GM23338 (cell line): Measurements from ENCODE around the gene SNAP25. TPM values are rescaled to one million over a fixed set of nuclear protein-coding genes. Genes with fewer than 3 reads are reported as not detected.

Experiments
- ATAC-seq: fragments of 200-7000 bp; cut with Tn5 transposase; 3 replicates; pipeline ENCODE4 v1.9.1; 2020
- DNase-seq: peaks from one replicate; pipeline ENCODE4 v3.0.0-alpha.2; 2015; ENCODE audit warnings: low spot score
- H2AFZ ChIP-seq: fragments of 200-600 bp; sonication (generic); 2 replicates; pipeline ENCODE4 v1.8.0; 2016; ENCODE audit warnings: antibody characterized with exemption, mild to moderate bottlenecking, moderate library complexity
- H3F3A ChIP-seq: fragments of 200-600 bp; sonication (generic); replicated peaks from 2 replicates; pipeline ENCODE4 v1.8.0; 2017; ENCODE audit warnings: antibody characterized with exemption, mixed run types, low read depth
- H3K27ac ChIP-seq: fragments of 200-600 bp; sonication (generic); 2 replicates; pipeline ENCODE4 v1.6.1; 2016; ENCODE audit warnings: low read depth
- H3K27me3 ChIP-seq: fragments of 200-600 bp; sonication (generic); 2 replicates; pipeline ENCODE4 v1.8.0; 2016; ENCODE audit warnings: mild to moderate bottlenecking, mixed run types, moderate library complexity; ENCODE audit not compliant: insufficient read depth
- H3K36me3 ChIP-seq: fragments of 200-600 bp; sonication (generic); 2 replicates; pipeline ENCODE4 v1.8.0; 2016; ENCODE audit warnings: mild to moderate bottlenecking; ENCODE audit not compliant: insufficient read depth
- H3K4me1 ChIP-seq: fragments of 200-600 bp; sonication (generic); 2 replicates; pipeline ENCODE4 v1.8.0; 2016; ENCODE audit warnings: mild to moderate bottlenecking, moderate library complexity; ENCODE audit not compliant: insufficient read depth
- H3K4me2 ChIP-seq: fragments of 200-600 bp; sonication (generic); 2 replicates; pipeline ENCODE4 v1.7.1; 2017; ENCODE audit warnings: mixed run types
- H3K4me3 ChIP-seq: fragments of 200-600 bp; sonication (generic); 2 replicates; pipeline ENCODE4 v1.6.1; 2016; ENCODE audit warnings: mixed run types
- H3K79me2 ChIP-seq: fragments of 200-600 bp; sonication (generic); replicated peaks from 2 replicates; pipeline ENCODE4 v1.8.0; 2017; ENCODE audit warnings: mild to moderate bottlenecking; ENCODE audit not compliant: insufficient read depth
- H3K9me2 ChIP-seq: fragments of 200-600 bp; sonication (generic); 2 replicates; pipeline ENCODE4 v1.8.0; 2017; ENCODE audit not compliant: insufficient read depth
- H4K20me1 ChIP-seq: fragments of 200-600 bp; sonication (generic); replicated peaks from 2 replicates; pipeline ENCODE4 v1.8.0; 2017; ENCODE audit warnings: mild to moderate bottlenecking; ENCODE audit not compliant: insufficient read depth
- H3K27ac Mint-ChIP-seq: 2 replicates; pipeline ENCODE4 v1.8.0; 2020; ENCODE audit warnings: inconsistent platforms, mild to moderate bottlenecking, moderate library complexity, mixed read lengths
- H3K27me3 Mint-ChIP-seq: 3 replicates; pipeline ENCODE4 v1.8.0; 2022; ENCODE audit warnings: low read depth, mild to moderate bottlenecking, moderate library complexity, mixed read lengths, inconsistent platforms; ENCODE audit not compliant: insufficient read depth, poor library complexity
- H3K36me3 Mint-ChIP-seq: 3 replicates; pipeline ENCODE4 v1.8.0; 2021; ENCODE audit warnings: low read depth, mild to moderate bottlenecking, inconsistent platforms, moderate library complexity, mixed read lengths
- H3K4me1 Mint-ChIP-seq: 3 replicates; pipeline ENCODE4 v1.8.0; 2020; ENCODE audit warnings: mild to moderate bottlenecking, inconsistent platforms, mixed read lengths
- H3K4me3 Mint-ChIP-seq: 3 replicates; pipeline ENCODE4 v1.8.0; 2021; ENCODE audit warnings: moderate library complexity, mild to moderate bottlenecking, inconsistent platforms, mixed read lengths
- H3K9me3 Mint-ChIP-seq: 3 replicates; pipeline ENCODE4 v1.8.0; 2020; ENCODE audit warnings: moderate library complexity, mild to moderate bottlenecking, inconsistent platforms, mixed read lengths
- CREB1 ChIP-seq: fragments of 250-450 bp; sonication (Bioruptor Pico); IDR thresholded peaks from 2 replicates; pipeline ENCODE4 v1.5.0; 2020; ENCODE audit warnings: low read depth, mild to moderate bottlenecking, moderate library complexity
- CTCF ChIP-seq, 2 experiments: fragments of 200-600 bp in 1 of 2; sonication (generic) in 1 of 2; conservative IDR thresholded peaks; 2 replicates each; pipeline versions ENCODE4 v1.5.1 to v1.6.1; 2016 to 2017; ENCODE audit warnings: antibody characterized with exemption in 2 of 2, low read depth in 2 of 2, mild to moderate bottlenecking in 2 of 2, moderate library complexity in 1 of 2
- JUNB ChIP-seq: IDR thresholded peaks from one replicate; pipeline ENCODE4 v1.6.1; 2016; ENCODE audit warnings: antibody characterized with exemption; ENCODE audit not compliant: unreplicated experiment
- STAT1 ChIP-seq: IDR thresholded peaks from one replicate; pipeline ENCODE4 v1.6.1; 2016; ENCODE audit warnings: antibody characterized with exemption; ENCODE audit not compliant: unreplicated experiment
- ZNF114 ChIP-seq: fragments of 250-450 bp; sonication (Bioruptor Pico); IDR thresholded peaks from 2 replicates; pipeline ENCODE4 v1.5.0; 2020; ENCODE audit warnings: mild to moderate bottlenecking, moderate library complexity
- ZNF462 ChIP-seq: fragments of 250-450 bp; sonication (Bioruptor Pico); IDR thresholded peaks from 2 replicates; pipeline ENCODE4 v1.5.0; 2020; ENCODE audit warnings: mild to moderate bottlenecking, moderate library complexity
- polyA plus RNA-seq: library from polyadenylated mRNA; unstranded; fragments of >200 nt; fragmentation: Nextera tagmentation; extraction: Ambion mirVana; gene quantifications from 2 replicates; pipeline ENCODE4 v1.2.1, GENCODE V29; 2016
- total RNA-seq: library from RNA; depleted of rRNA; stranded (reverse); fragments of >200 nt; shearing (Covaris generic); gene quantifications from 2 replicates; pipeline ENCODE4 v1.2.3, GENCODE V29; 2014
- TF ChIP-seq, protein P1 (sequence below): IDR thresholded peaks from 2 replicates; pipeline ENCODE4 v1.6.1; 2016; ENCODE audit warnings: antibody characterized with exemption

The SNAP25 gene
- total and polyA plus RNA-seq, 2 experiments from 2014 or later = 0.82 to 1.3 TPM

DNA sequence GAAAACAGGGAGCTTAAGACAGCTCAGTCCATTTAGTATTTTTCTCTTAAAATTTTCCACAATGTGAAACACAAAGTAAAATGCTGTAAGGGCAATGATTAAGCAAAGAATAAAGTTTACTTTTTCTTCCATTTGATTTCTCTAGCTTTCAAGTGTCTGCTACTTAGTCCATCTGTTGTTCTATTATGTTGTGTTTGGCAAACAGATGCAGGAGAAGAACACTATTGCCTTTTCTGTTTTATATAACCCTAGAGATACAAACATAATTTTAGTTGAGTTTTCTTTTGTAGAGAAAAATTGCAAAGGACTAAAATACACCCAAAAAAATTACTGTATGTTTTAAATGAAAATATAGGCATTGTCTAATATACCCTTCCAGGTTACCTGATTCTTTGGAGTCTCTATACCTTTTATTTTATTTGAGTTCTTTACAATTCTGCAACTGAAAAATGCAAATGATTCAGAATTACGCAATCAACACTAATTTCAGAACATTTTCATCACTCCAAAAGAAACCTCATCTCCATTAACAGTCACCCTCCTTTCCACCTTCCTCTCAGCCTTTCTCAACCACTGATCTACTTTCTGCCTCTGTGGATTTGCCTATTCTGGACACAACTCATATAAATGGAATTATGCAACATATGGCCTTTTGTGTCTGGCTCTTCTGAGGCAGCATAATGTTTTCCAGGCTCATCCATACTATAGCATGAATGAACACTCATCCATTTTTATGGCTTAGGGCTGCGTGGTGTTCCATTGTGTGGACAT lies 118.5 kb downstream of the SNAP25 start:
- H2AFZ ChIP-seq = no peak overlapping the region
- Mint-ChIP-seq H3K4me1 (peaks cover 15% of the 10 kb centered on the region), H3K27me3 (peaks cover 6% of the 10 kb centered on the region), H3K9me3 (peaks cover 11% of the 10 kb centered on the region), H3K36me3 (peaks cover 8% of the 10 kb centered on the region; the same call in 2 of the 3 replicates), H3K27ac (no peak overlapping the region), H3K4me3 (no peak overlapping the region)
- no peaks in the 10 kb centered on the region for H4K20me1 ChIP-seq
- H3K36me3 ChIP-seq = no peaks in the 10 kb centered on the region
- no peaks in the 10 kb centered on the region for H3K9me2 ChIP-seq
- H3K27me3 ChIP-seq = no peaks in the 10 kb centered on the region
- no peak for TF ChIP-seq ZNF462 (CRISPR knock-in tag)
- no peak for TF ChIP-seq CREB1 (CRISPR knock-in tag)
- H3K4me1 ChIP-seq = peaks cover 14% of the 10 kb centered on the region
- H3K4me2 ChIP-seq = no peak overlapping the region
- no peaks in the 10 kb centered on the region for H3K79me2 ChIP-seq
- H3K4me3 ChIP-seq = no peak overlapping the region
- DNase-seq = no peak
- H3K27ac ChIP-seq = no peak overlapping the region
- H3F3A ChIP-seq = no peaks in the 10 kb centered on the region
- no peak for ATAC-seq

DNA sequence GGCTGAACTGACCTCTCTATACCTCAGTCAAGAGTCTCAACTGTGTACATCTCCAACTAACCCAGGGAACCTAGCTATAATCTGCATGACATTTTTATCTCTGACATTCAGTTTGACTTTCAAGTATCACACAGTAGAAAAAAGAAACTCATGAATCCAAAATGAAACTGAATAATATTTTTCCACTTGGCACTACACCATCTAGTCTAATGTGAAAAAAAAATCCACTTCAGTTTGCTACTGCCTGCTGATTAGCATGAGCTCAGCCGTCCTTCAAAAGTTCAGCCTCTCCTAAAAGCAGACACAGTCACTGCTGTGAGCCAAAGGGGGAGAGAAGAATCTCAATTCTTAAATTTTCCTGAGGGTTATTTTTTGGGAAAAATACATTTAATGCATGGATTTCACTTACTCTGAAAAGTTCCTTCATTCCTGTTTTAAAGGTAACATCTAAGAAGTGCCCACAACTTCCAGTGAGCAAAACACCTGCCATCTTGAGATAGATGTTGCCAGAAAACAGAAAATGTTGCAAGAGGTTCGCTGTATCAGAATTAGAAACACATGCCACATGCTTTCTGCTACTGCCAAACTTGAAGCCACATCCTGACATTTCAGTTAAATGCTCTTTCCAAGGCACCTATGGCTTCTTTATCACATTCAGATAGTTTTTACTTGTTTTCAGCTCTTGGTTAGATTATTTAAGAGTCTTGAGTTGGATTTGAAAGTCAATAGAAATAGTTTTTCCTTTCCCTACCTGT lies 120.0 kb downstream of the SNAP25 start:
- Histone ChIP-seq H4K20me1 (no peaks in the 10 kb centered on the region), H3F3A (no peaks in the 10 kb centered on the region), H3K27me3 (no peaks in the 10 kb centered on the region), H3K9me2 (no peaks in the 10 kb centered on the region), H3K27ac (no peak overlapping the region), H3K36me3 (no peaks in the 10 kb centered on the region), H2AFZ (no peak overlapping the region), H3K4me1 (peaks cover under 1% of the 10 kb centered on the region; the same call in 1 of the 2 replicates), H3K4me3 (no peak overlapping the region), H3K79me2 (no peaks in the 10 kb centered on the region), H3K4me2 (no peak overlapping the region)
- H3K4me3 Mint-ChIP-seq = no peak overlapping the region
- DNase-seq (no peak), ATAC-seq (no peak)
- no peak overlapping the region for H3K27ac Mint-ChIP-seq
- peaks cover 20% of the 10 kb centered on the region for H3K36me3 Mint-ChIP-seq
- peaks cover 22% of the 10 kb centered on the region for H3K9me3 Mint-ChIP-seq
- peaks cover 3% of the 10 kb centered on the region for H3K4me1 Mint-ChIP-seq
- H3K27me3 Mint-ChIP-seq = peaks cover 6% of the 10 kb centered on the region
- TF ChIP-seq ZNF114 = no peak
- TF ChIP-seq JUNB = no peak
- TF ChIP-seq, protein P1, sequence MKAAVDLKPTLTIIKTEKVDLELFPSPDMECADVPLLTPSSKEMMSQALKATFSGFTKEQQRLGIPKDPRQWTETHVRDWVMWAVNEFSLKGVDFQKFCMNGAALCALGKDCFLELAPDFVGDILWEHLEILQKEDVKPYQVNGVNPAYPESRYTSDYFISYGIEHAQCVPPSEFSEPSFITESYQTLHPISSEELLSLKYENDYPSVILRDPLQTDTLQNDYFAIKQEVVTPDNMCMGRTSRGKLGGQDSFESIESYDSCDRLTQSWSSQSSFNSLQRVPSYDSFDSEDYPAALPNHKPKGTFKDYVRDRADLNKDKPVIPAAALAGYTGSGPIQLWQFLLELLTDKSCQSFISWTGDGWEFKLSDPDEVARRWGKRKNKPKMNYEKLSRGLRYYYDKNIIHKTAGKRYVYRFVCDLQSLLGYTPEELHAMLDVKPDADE = no peak
- TF ChIP-seq CTCF (conservative IDR thresholded peaks at IDR 0.05; ENCODE audit: low read depth in 2 of 2) = no peak
- TF ChIP-seq STAT1 = no peak
